Measurements from ENCODE around the gene CD163. TPM values are rescaled to one million over a fixed set of nuclear protein-coding genes. Genes with fewer than 3 reads are reported as not detected.

CD163 gene
- not detected in 2 replicates for total RNA-seq

DNA sequence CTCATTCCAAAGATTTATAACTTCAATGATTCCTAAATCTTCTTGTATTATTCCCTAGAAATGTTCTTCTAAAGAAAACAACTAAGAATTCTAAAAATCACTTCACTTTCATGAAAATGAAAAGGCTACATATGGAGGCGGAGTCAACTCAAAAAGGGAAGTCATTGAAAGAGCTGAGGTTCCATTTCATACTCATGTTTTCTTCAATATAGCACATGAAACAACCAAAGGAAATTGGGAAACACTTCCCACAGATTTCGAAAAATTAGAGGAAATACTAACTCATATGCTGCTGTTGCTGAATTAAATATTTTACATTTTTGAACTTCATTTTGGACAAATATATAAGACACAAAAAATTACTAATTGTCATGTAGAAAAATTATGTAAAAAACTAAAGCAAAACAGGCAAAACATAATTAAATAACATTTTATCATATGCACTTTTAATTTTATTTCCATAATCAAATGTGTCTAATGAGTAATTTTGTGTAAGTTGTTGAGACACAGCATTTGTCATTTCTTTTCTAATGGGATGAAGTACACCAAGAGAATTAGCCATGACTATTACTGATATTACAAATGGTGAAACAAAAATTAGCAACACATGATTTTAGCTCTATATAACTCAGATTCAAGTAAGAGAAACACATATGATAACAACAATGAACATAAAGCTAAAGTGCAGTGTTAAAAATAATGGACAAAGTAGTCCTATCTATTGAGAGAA is at the start of gene CD163:
Gene CD163 (minus strand): TSS at position 92 of the 730 bp plus-strand sequence. CDS start 87 bp downstream, at position 5.

GRCh38 chr12:7444076-7444475 is 59.5 kb downstream of the CD163 start, which contains the start of gene CD163L1:
CD163L1 (minus strand) TSS chr12:7444153; CDS start chr12:7444127, 26 bp downstream.

Other genes starting within 250 kb of the CD163 start
- not detected in 2 replicates for gene ACSM4, start 199.7 kb downstream of the CD163 start, total RNA-seq
- 0.15 and 0.17 TPM in 2 replicates for gene CD163L1, start 59.6 kb downstream of the CD163 start, total RNA-seq
- gene APOBEC1, start 162.1 kb upstream of the CD163 start, total RNA-seq: not detected in 2 replicates
- gene GDF3, start 192.0 kb upstream of the CD163 start, total RNA-seq: not detected in 2 replicates
- gene DPPA3, start 207.7 kb upstream of the CD163 start, total RNA-seq: not detected in 2 replicates
- gene CLEC4C, start 243.6 kb upstream of the CD163 start, total RNA-seq: not detected in 2 replicates

Data from bronchus fibroblast of lung (primary cell).